GM19438 (cell line): ENCODE results near the gene FREM2.

ENCODE experiments used
- ATAC-seq: cut with Tn5 transposase; IDR thresholded peaks from one replicate; pipeline ENCODE4 v1.9.1; 2021; ENCODE audit warnings: low read depth; ENCODE audit not compliant: unreplicated experiment

The FREM2 gene

DNA sequence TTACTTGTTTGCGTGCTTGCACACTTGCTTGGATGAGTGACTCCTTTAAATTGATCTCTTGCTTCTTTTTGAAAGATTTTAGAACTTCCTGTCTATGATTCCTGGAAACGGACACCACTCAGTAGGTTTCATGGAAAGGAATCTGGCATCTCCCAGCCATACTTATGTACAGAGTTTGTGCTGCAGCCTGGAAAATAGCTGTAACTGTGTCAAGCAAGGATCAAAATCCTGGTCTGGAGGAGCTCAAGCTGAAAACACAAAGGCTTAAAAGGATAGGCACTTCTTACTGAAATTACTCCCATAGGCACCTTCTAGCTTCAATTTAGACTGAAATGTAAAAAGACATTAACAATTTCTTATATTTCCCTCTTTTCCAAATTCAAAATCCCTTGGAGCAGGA, 1.4 kb upstream of the FREM2 start:
- ATAC-seq, result no peak

DNA sequence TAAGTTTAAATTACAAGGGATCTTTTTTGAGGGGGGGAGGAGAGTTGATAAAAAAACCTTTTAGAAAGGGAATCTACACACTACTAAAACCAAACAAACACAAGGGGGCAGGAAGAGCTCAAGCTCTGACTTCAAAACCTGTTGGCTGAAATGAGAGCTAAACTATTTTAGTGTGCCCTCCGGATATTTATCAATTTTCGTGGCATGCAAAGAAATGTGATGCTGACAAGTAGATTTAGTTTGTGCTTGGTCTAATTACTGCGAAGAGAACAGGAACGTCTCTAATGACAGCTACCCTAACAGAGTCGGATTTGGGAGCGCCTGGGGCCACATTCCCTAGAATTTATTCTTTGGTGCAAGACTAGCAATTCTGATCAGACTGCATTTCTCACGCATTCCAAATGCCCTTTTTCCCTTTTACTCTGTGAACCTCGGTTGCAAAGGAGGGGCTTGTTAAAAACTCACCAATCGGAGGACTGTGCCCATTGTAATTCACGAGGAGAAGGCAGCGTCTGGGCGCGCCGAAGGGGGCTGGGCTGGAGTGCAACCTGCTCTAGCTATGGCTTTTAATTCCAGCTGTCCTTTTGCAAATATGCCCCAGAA, 802 bp upstream of the FREM2 start:
- no peak for ATAC-seq

DNA sequence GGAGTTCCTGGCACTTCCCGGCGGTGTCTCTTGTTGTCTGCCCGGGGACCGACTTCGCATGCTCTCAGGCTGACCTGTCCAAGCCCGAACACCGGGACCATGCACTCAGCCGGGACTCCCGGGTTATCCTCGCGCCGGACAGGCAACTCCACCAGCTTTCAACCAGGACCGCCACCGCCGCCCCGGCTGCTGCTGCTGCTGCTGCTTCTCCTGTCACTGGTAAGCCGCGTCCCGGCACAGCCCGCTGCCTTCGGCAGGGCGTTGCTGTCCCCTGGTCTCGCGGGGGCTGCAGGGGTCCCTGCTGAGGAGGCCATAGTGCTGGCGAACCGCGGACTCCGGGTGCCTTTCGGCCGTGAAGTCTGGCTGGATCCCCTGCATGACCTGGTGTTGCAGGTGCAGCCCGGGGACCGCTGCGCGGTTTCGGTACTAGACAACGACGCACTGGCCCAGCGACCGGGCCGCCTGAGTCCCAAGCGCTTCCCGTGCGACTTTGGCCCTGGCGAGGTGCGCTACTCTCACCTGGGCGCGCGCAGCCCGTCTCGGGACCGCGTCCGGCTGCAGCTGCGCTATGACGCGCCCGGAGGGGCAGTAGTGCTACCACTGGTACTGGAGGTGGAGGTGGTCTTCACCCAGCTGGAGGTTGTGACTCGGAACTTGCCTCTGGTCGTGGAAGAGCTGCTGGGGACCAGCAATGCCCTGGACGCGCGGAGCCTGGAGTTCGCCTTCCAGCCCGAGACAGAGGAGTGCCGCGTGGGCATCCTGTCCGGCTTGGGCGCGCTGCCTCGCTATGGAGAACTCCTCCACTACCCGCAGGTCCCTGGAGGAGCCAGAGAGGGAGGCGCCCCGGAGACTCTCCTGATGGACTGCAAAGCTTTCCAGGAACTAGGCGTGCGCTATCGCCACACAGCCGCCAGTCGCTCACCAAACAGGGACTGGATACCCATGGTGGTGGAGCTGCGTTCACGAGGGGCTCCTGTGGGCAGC, 661 bp downstream of the FREM2 start:
- no peak for ATAC-seq

DNA sequence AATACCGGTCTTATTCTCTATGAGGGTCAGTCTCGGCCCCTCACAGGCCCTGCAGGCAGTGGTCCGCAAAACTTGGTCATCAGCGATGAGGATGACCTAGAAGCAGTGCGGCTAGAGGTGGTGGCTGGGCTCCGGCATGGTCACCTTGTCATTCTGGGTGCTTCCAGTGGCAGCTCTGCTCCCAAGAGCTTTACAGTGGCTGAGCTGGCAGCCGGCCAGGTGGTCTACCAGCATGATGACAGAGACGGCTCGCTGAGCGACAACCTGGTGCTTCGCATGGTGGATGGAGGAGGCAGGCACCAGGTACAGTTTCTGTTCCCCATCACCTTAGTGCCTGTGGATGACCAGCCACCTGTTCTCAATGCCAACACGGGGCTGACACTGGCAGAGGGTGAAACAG, 1.8 kb downstream of the FREM2 start:
- ATAC-seq, result no peak

DNA sequence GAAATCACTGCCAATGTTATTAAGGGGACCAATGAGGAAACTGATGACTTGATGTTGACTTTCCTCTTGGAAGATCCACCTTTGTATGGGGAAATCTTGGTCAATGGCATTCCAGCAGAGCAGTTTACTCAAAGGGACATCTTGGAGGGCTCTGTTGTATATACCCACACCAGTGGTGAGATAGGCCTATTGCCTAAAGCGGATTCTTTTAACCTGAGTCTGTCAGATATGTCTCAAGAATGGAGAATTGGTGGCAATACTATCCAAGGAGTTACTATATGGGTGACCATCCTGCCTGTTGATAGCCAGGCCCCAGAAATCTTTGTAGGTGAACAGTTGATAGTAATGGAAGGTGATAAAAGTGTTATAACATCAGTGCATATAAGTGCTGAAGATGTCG, 3.4 kb downstream of the FREM2 start:
- ATAC-seq, result no peak

DNA sequence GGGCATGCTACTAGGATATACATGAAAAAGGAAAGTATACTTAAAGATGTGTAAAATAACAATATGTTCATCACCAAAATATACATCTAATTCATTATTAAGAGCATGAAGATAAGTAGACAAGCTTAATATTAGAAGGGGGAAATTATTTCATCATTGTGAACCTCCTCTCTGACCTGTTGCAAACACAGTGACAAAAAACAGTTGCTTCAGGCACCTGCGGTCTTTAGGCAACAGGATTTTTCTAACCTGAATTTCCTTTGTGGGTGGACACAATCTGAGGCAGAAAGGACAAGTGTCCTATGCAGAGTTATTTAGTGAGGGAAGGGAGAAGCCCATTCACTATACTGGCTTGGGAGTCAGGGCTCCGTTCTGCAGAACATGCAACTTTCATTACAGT, 6.3 kb downstream of the FREM2 start:
- ATAC-seq, result no peak

DNA sequence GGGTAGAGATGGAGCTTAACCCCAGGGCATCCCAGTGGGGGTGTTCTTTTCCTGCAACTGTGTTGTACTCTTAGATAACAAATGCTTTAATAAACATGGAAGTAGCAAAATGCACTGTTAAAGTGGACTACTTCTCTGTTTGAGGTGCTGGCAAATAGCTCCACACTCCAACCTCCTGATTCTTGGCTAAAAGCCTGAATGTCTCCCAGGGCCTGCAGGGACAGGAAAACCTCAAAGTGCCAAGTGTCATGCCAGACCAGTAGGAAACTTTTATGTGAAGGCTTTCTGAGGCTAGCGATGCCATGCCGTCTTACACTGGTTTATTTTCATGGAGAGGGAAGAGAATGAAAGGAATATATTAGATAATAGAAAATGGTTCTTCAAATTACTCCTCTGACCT, 6.8 kb downstream of the FREM2 start:
- ATAC-seq, result no peak

DNA sequence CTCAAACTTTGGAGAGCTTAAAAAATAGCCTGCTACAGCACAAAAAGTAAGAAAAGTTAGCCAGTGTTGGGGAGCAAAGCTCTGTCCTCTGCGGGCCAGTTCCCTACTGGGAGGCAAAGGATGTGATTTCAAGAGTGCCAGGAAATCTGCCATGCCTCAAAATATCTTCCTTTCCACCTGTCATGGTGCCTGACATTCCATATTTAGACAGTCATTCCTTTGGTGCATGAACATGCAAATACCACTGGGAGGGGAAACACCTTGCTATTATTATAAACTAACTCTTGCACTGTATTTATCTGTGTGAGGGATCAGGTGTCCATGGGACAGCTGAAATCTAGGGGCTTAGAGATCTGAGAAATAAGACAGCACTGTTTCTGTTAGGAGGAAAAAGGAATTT, 10.3 kb downstream of the FREM2 start:
- no peak for ATAC-seq

DNA sequence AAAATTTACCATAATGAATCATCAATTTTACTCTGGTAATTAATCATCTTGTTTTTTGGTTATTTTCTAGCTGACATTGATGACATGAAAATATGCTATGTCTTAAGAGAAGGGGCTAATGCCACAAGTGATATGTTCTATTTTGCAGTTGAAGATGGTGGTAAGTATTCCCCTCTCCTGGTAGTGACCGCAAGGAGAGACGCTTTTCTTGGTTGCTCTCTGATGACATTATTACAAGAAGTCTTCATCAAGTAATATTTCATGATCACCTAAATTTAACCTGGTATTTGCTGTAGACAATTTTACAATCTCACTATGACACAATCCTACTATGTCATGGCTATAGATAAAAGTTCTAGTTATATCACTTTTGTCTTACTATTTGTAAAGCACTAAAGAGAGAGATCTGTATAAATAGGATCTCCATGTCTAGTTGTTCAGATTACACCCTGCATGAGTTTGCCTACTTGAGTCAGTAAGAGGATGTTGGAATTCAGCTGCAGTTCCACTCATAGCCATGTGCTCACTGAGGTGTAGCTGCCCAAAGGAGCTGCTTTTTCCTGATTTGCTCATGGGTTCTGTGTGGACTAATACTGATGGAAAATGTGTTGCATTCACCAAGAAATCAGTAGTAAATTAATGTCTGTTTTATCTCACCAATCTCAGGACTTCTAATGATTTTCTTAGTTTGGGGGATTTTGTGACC, 10.9 kb downstream of the FREM2 start:
- ATAC-seq, result no peak

DNA sequence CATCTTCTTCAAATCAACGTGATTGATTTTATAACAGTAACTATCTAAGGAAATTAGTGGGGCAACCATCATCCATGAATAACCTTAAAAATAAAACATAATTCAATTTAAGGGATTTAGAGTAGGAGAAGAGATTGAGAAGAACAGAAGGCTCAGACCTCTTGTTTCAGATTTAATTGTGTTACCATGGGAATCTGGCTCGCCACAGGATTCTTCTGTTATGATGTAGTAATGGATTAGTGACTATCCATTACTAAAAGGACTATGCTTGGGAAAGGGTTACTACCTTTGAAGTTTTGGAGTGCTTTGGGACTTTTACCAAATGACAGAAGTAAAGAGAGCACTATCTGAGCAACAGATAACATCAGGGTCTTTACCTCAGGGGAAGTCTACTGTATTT, 13.2 kb downstream of the FREM2 start:
- no peak for ATAC-seq

DNA sequence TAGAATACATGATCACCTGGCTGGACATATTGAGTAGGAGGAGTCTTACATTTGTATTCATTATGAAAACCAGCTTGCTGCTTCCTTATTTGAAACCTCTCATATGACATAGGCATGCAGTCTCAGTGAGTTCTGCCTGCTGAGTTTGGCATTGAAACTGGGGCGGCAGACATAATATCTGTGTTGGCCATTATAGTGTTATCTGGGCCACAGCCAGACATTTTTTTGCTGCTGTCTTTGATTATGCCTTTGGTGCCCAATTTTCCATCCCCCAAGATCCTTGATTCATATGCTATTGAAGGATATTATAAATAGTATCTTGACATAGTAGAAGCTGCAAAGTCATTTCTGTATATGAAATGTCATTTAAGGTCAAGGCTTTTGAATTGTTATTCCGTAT, 15.8 kb downstream of the FREM2 start:
- no peak for ATAC-seq

DNA sequence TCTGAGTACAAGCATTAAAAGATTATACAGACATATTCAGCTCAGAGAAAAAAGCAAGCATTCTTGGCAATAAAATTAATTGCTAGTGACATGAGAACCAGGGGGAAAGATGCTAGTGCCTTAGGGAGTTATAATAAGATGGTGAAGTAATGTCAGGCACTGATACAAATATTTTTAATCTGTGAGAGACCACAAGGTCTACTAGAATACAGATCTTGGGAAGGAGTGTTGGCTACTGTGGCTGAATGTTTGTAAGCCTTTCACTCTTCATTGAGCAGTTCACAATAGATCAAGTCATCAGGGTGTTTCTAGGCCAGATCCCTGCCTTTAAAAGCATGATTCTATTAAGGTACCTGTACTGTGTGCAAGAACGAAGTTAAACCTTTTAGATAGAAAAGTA, 16.4 kb downstream of the FREM2 start:
- ATAC-seq, result no peak

DNA sequence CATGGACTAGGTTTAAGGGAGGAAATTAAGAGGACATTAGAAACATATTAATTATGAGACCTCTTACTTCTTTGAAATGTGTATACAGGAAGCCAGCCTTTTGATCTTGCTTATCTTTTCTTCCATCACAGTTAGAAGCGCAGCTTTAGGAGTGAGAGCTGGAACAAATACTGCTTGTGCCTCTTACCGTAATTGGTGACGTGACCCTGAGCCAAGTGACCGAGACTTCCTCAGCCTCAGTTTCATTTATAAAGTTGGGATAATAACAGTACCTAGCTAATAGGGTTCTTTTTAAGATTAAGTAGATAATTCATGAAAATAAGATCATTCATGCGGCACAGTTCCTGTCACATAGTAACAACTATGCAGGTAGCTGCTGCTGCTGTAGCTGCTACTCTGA, 18.5 kb downstream of the FREM2 start:
- no peak for ATAC-seq

DNA sequence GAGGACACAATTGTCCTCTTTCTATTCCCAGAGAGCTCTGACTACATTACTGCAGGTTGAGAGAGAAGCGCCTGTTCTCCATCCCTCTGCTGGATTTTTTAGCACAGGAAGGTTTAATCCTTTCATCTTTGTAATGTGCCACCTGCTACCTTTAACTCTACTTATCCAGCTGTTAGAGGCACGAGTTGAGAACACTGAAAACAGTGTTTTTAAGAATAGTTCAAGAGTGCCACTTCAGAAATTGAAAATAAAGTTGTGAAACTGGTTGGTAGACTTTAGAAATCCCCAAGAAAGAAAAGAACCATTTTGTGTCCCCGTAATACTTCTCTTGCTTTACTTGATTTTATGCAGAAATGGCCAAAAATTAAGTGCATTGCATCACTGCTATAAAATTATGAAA, 20.6 kb downstream of the FREM2 start:
- ATAC-seq, result no peak

DNA sequence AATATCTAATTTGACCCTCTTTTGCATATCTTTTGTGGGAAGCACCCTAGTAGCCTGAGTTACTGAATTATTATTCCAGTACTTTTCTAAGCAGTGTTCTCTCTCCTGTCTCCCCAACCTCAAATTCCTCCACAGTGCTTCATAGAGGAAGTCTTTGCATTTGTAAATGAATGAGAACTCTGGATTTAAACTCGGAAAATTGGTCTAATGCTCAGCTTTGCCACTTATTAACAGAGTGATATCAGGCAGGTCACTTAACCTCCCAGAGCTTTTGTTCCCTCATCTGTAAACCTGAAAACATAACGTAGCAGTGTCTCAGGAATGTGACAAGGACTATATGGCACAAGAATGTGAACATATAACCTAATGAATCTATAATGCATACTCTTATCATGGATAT, 26.2 kb downstream of the FREM2 start:
- no peak for ATAC-seq

DNA sequence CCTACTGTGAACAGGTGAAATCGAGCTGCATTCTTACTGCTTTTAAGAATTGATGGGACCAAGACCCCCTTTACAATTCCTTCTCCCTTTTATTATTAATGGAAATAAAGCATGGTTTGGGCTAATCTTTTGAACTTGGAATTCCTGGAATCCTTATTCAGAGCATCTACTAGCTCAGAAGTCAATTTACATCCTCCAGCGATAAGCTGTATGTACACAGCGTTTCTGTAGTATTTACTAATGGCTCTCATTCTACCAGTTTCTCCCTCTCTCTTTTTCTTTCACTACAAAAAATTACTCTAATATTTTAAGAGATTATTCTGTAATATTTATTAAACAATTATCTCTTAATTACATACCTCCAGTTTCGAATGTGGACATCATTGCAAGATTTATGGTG, 31.5 kb downstream of the FREM2 start:
- ATAC-seq, result no peak

DNA sequence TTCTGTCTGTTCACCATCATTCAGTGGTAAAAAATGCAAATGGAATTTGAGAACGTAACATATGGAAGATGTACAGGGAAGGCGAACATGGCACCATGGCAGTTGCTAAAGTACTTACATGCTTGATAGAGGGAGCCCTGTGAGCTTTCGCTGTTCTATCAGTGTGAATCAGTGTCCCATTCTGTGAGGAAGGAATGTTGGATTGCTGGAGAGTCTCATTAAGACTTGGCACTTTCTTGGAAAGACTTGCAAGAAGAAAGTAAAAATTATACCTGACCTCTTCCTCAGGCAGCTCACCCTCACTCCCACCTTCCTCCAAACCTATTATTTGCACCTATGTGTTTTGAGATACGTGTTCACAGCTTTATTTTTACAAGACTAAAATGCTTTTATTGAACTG, 43.5 kb downstream of the FREM2 start:
- no peak for ATAC-seq

DNA sequence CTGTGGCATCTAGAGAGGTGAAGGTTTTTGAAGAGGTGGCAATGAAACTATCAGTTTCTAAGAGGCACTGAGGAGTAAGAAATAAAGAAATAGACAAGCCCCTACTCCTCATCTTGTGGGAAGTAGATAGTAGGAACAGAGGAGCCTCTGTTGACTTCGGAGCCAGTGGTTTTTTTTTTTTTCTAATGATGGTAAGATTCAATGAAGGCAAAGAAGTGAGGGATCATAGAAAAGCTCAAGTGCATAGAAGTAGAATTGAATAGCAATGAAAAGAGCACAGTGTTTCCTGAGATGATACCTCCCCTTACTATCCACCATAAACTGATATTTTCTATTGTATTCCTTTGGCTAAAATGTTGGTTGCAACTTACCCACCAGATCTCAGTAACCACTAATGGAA, 46.3 kb downstream of the FREM2 start:
- no peak for ATAC-seq

DNA sequence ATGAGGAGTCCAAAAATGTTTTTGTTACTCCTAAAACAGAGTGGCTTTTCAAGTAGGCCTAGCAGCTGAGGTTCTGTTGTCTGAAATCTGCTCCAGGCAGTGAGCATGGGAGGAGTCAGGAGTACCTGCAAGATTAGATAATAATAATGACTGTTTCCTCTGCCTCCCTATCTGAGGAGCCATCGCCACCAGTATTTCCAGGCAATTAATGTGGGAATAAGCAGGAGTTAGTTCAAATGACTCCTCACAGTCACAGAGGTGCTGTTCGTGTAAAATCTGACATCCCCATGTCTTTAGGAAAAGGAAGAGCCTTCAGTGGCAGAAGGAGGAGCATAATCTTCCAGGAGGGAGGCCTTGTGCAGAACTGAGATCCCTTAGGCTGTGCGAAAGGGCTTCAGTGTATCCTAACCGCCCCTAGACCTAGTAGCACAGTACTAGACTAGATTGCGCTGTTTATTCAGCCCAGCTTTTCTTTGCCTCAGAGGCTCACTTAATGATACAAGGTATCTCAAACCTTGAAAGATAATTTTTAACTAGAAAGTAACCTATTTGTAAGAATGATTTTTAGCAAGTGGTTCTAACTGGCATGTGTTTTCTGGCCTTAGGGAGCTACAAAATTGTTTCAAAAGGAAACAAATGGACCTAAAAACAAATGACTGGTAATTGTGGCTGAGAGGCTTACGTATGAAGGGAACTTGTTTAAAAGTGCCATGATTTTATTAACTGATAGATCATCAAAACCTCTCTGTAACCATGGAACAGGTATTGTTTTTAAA, 49.0 kb downstream of the FREM2 start:
- no peak for ATAC-seq

DNA sequence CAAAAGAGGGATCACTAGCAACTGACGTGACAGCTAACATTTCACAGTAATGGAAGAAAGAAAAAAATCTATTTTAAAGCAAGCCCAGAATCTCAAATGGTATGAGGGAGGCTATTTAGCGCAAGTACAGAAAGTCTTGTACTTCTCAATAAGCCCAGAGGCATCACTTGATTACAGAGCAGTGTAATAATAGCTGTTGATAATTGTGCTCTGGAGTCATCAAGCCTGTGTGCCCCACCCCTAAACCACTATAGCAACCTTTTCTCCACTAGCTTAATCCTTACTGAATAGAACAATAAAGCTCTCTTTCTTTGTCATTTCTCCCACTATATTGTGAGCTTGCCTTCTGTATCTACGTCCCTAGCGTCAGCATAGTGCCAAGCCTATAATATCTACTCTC, 56.6 kb downstream of the FREM2 start:
- ATAC-seq, result no peak

DNA sequence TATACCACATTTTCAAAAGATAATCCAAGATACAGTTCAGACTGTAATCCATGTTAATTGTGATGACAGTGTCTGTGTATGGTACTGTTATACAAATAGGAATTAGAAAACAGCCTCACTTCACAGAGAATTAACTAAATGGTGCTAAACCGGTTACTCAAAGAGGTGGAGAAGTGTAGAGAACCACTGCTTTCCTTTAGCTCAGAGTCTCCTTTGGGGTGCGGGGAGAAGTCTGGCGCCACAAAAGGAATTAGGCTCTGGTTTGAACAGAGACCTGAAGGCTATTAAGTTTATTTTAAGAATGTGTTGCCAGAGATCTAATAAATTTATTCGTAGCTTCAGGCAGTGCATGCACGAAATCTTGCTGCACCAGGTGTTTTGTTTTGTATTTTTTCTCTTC, 65.8 kb downstream of the FREM2 start:
- no peak for ATAC-seq
